ENCODE results near the gene C4orf46. TPM values are rescaled to one million over a fixed set of nuclear protein-coding genes. Genes with fewer than 3 reads are reported as not detected.
"Not testable (repeated sequence)": the region's sequence is repeated elsewhere in the genome, so short reads cannot be mapped to it uniquely, and the experiment has no call there.

Gene C4orf46
- total RNA-seq: 1 to 10 TPM; 3.3 to 4.3 TPM
- polyA plus RNA-seq: 1 to 10 TPM; 2.9 to 4.0 (median 3.0) TPM
- 5.4 to 20.9 (median 9.4) reads per million in 6 experiments for total RNA-seq

DNA sequence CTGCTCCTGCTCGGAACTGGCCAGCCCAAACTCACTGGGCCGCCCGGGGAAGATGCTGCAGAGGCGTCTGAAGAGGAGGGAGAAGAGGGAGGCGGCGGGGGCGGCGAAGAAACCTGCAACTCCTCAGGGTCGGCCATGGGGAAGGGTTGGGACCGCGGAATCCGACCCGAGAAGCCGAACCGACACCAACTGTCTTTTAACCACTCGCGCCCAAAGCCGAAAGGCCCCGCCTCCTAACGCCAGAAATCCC lies at the start of gene C4orf46:
C4orf46 (minus strand) TSS at position 223 of the 250 bp plus-strand sequence; CDS start at position 137, 86 bp downstream.
- H3K4me3 Mint-ChIP-seq: peak within 1 kb of the TSS; percentile 90 to 99 (median 96)
- no peaks in the 10 kb centered on the region for H3K27me3 Mint-ChIP-seq
- no peak for DNase-seq
- H3K4me1 Mint-ChIP-seq: peaks cover 8 to 30% (median 26%) of the 10 kb centered on the region in 4 donors
- peaks cover 0 to 3% (median 0%) of the 10 kb centered on the region in 3 donors for H3K36me3 Mint-ChIP-seq
- peak within 1 kb of the TSS; percentile 95 to 99 (median 98) for H3K27ac Mint-ChIP-seq
- ATAC-seq: no peak
- H3K9me3 Mint-ChIP-seq: no peaks in the 10 kb centered on the region
- POLR2A ChIA-PET: no interaction called here

DNA sequence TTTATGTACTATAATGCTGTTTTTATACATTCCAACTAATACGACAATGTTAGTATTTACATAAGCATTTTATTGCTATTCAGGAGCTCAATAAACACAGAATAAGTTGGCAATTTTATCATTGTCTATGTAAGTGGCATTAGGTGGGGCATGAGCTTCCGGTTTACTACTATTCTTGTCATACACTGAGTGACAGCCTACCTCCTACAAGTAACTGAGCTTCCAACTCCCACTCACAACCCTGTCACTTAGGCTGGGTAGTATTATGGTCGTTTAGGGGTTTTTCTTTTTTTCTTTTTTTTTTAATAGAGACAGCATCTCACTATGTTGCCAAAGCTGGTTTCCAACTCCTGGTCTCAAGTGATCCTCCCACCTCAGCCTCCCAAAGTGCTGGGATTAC lies 44.1 kb upstream of the C4orf46 start:
- Mint-ChIP-seq H3K27me3 (no peaks in the 10 kb centered on the region), H3K27ac (peak overlapping the region in 2 of 10 donors; percentile 3 to 44), H3K9me3 (no peaks in the 10 kb centered on the region), H3K4me1 (peaks cover 4 to 20% (median 12%) of the 10 kb centered on the region in 4 donors), H3K36me3 (peaks cover 0 to 93% (median 20%) of the 10 kb centered on the region in 3 donors), H3K4me3 (no peak overlapping the region)
- POLR2A ChIA-PET: no interaction called here
- DNase-seq (no peak), ATAC-seq (no peak)

DNA sequence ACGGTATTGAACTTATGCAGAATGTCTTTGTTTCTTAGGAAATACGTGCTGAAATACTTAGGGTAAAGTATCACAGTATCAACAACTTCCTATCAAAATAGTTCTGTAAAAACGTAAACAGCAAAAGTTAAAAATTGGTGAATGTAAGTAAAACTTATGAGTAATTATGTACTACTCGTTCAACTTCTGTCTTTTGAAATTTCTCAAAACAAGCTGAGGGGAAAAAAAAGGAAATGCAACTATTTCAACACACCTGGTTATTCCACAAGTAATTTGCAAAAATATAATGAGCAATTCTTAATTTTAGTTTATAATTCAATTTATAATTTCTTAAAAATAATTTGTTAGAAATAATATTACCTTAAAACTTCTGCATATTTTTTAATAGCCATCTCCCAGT lies 43.2 kb upstream of the C4orf46 start:
- POLR2A ChIA-PET: no interaction called here
- H3K27me3 Mint-ChIP-seq: no peaks in the 10 kb centered on the region
- no peak for ATAC-seq

DNA sequence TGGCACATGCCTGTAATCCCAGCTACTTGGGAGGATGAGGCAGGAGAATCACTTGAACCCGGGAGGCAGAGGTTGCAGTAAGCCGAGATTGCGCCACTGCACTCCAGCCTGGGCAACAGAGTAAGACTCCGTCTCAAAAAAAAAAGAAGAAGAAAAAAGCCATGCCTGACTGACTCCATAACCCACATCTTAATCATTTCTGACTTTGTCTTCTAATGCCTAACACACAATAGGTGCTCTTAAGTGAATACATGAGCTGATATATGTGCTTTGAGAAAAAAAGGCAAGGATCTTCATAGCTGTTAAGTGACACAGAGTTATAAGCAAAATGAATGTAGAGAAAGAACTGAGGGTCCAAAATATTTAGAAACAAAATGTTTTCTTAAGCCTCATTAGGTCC lies 40.9 kb upstream of the C4orf46 start:
- H3K4me3 Mint-ChIP-seq, H3K9me3 Mint-ChIP-seq, H3K27me3 Mint-ChIP-seq, POLR2A ChIA-PET, H3K4me1 Mint-ChIP-seq, DNase-seq, ATAC-seq: not testable (repeated sequence)
- Mint-ChIP-seq H3K27ac (peak overlapping the region in 2 of 10 donors; percentile 61 to 76), H3K36me3 (peaks cover 7 to 93% (median 22%) of the 10 kb centered on the region in 3 donors)

More for the DNA sequence above, 43.2 kb upstream of the C4orf46 start:
- H3K4me1 Mint-ChIP-seq: peaks cover 4 to 20% (median 9%) of the 10 kb centered on the region in 4 donors
- no peak overlapping the region for H3K4me3 Mint-ChIP-seq
- no peak overlapping the region for H3K27ac Mint-ChIP-seq
- peaks cover 2 to 94% (median 20%) of the 10 kb centered on the region in 3 donors for H3K36me3 Mint-ChIP-seq
- no peaks in the 10 kb centered on the region for H3K9me3 Mint-ChIP-seq
- DNase-seq: no peak

DNA sequence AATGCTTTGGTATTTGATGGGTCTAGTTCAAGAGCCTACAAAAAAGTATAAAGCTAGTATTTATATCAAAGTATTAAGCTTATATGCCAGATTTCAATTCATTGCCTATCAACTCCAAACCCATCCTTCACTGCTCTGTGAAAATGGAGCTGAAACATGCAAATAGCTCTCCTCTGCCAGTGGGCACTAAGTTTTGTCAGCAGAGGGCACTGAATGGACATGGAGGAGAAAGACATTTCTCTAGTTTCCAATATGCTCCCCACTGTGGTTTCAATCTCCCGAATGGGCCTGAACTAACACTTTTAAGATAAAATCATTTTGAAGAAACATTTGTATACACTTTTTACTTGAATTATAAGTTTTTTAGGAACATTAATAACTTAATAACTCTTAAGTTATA lies 39.1 kb upstream of the C4orf46 start:
- H3K27ac Mint-ChIP-seq: no peak overlapping the region
- H3K36me3 Mint-ChIP-seq: peaks cover 7 to 95% (median 20%) of the 10 kb centered on the region in 3 donors
- H3K9me3 Mint-ChIP-seq: no peaks in the 10 kb centered on the region
- no peak overlapping the region for H3K4me3 Mint-ChIP-seq
- POLR2A ChIA-PET: no interaction called here
- peaks cover 0 to 3% (median 2%) of the 10 kb centered on the region in 4 donors for H3K4me1 Mint-ChIP-seq
- no peak for ATAC-seq
- no peaks in the 10 kb centered on the region for H3K27me3 Mint-ChIP-seq
- DNase-seq: no peak

DNA sequence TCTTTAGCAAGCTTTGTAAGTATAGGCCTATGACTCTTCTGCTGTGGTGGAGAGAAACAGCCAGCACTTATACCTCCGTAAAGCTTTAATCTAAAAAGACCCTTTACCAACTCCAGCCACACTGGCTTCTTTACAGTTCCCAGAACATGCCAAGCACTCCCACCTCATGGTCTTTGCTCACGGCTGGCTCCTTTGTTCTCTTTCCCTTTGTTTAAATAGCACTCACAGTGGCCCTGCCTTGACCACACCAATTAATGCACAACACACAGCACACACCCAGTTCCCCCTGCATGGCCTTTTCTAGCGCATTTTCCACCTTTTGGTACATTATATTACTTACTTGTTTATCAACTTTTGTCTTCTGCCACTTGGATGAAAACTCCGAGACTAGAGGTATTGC lies 32.6 kb upstream of the C4orf46 start:
- Mint-ChIP-seq H3K36me3 (peaks cover 0 to 46% (median 0%) of the 10 kb centered on the region in 3 donors), H3K9me3 (no peaks in the 10 kb centered on the region)
- POLR2A ChIA-PET: no interaction called here

DNA sequence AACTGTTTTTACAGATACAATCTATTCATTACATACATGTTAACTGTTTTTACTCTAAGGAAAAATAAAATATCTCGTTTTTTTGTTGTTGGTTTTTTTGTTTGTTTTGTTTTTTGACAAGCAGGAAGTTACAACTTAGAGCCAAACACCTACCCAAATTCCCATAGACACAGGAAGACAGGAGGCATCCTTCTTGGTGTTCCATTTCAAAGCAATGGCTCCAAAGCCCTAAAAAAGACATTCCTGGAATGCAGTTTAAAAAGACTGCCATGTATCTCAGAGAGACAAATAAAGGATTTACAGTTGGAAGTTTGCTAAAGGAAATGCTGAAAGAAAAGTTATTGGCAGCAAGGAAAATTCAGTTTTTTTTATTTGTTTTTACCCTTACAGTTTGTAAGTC lies 17.1 kb upstream of the C4orf46 start:
- POLR2A ChIA-PET: no interaction called here
- Mint-ChIP-seq H3K27me3 (no peaks in the 10 kb centered on the region), H3K36me3 (peaks cover 0 to 44% (median 14%) of the 10 kb centered on the region in 3 donors), H3K27ac (no peak overlapping the region), H3K4me1 (no peaks in the 10 kb centered on the region), H3K4me3 (no peak overlapping the region), H3K9me3 (no peaks in the 10 kb centered on the region)
- DNase-seq (no peak), ATAC-seq (no peak)

More for the DNA sequence above, 32.6 kb upstream of the C4orf46 start:
- Mint-ChIP-seq H3K4me3 (no peak overlapping the region), H3K27me3 (no peaks in the 10 kb centered on the region), H3K4me1 (peaks cover 0 to 3% (median 0%) of the 10 kb centered on the region in 4 donors), H3K27ac (peak overlapping the region in 1 of 10 donors; percentile 37)
- ATAC-seq (no peak), DNase-seq (no peak)

DNA sequence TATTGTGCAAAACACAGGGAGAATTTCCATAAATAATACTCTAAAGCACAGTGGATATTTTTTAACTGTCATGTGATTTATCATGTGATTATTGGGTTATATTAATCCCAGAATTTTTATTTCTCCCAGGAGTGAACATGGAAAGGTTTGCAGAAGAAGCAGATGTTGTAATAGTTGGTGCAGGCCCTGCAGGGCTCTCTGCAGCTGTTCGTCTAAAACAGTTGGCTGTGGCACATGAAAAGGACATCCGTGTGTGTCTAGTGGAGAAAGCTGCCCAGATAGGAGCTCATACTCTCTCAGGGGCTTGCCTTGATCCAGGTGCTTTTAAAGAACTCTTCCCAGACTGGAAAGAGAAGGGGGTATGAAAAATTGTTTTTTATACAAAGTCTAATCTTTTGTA lies 10.4 kb upstream of the C4orf46 start:
- Mint-ChIP-seq H3K36me3 (peaks cover 0 to 28% (median 18%) of the 10 kb centered on the region in 3 donors), H3K27me3 (no peaks in the 10 kb centered on the region), H3K9me3 (no peaks in the 10 kb centered on the region), H3K4me3 (no peak overlapping the region), H3K4me1 (peaks cover 0 to 4% (median under 1%) of the 10 kb centered on the region in 4 donors), H3K27ac (no peak overlapping the region)
- POLR2A ChIA-PET: no interaction called here
- DNase-seq (no peak), ATAC-seq (no peak)

DNA sequence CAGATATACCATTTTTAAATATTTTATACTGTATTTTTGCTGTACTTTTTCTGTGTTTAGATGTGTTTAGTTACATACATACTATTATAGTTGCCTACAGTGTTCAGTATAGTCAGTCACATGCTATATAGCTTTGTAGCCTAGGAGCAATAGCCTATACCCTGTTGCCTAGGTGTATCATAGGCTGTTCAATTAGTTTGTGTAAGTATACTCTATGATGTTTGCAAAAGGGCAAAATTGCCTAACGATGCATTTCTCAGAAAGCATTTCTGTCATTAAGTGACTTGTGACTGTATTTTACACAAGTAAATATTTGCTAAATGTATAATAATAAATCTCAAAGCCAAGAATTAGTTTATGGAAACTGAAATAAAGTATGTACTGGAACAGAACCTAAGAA lies 9.9 kb upstream of the C4orf46 start:
- Mint-ChIP-seq H3K27ac (no peak overlapping the region), H3K4me3 (no peak overlapping the region), H3K27me3 (no peaks in the 10 kb centered on the region), H3K9me3 (no peaks in the 10 kb centered on the region), H3K36me3 (peaks cover 0 to 24% (median 18%) of the 10 kb centered on the region in 3 donors), H3K4me1 (peaks cover 3 to 9% (median 4%) of the 10 kb centered on the region in 4 donors)
- DNase-seq: no peak
- POLR2A ChIA-PET: no interaction called here
- ATAC-seq: no peak

DNA sequence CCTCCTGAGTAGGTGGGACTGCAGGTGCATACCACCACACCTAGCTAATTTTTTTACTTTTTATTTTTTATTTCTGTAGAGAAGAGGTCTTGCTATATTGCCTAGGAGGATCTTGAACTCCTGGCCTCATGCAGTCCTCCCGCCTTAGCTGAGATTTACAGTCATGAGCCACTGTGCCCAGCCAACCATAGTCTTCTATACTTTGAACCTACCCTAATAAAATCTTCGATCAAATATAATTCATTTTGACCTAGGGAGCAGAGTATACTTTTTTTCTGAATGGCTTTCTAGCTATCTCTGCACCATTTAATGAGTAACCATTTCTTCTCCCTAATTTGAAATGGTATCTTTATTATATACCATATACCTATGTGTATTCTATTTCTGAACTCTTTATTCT lies 7.1 kb upstream of the C4orf46 start:
- POLR2A ChIA-PET: interaction anchor here (0.7 kb wide), 1 partner anchor 63 kb away, joined by 4 read pairs; no protein-coding TSS in a partner anchor
- Mint-ChIP-seq H3K4me3 (no peak overlapping the region), H3K27ac (no peak overlapping the region), H3K27me3 (no peaks in the 10 kb centered on the region), H3K4me1 (peaks cover 5 to 17% (median 11%) of the 10 kb centered on the region in 4 donors), H3K36me3 (peaks cover 0 to 18% (median 10%) of the 10 kb centered on the region in 3 donors), H3K9me3 (no peaks in the 10 kb centered on the region)
- DNase-seq (no peak), ATAC-seq (no peak)

DNA sequence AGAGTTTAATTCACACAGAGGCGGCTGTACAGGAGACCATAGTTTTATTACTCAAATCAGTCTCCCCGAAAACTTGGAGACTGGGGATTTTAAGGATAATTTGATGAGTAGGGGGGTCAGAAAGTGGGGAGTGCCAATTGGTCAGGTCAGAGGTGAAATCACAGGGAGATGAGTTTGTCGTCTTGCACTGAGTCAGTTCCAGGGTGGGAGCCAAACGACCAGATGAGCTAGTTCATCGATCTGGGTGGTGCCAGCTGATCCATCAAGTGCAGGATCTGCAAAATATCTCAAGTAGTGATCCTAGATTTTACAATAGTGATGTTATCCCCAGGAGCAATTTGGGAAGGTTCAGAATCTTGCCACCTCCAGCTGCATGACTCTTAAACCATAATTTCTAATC lies 4.4 kb upstream of the C4orf46 start:
- H3K27me3 Mint-ChIP-seq: no peaks in the 10 kb centered on the region
- H3K27ac Mint-ChIP-seq: peak overlapping the region in 1 of 10 donors; percentile 56
- POLR2A ChIA-PET: no interaction called here
- peaks cover 7 to 31% (median 22%) of the 10 kb centered on the region in 4 donors for H3K4me1 Mint-ChIP-seq
- DNase-seq (no peak), ATAC-seq (no peak)
- H3K9me3 Mint-ChIP-seq: no peaks in the 10 kb centered on the region
- no peak overlapping the region for H3K4me3 Mint-ChIP-seq
- H3K36me3 Mint-ChIP-seq: peaks cover 0 to 12% (median 5%) of the 10 kb centered on the region in 3 donors

DNA sequence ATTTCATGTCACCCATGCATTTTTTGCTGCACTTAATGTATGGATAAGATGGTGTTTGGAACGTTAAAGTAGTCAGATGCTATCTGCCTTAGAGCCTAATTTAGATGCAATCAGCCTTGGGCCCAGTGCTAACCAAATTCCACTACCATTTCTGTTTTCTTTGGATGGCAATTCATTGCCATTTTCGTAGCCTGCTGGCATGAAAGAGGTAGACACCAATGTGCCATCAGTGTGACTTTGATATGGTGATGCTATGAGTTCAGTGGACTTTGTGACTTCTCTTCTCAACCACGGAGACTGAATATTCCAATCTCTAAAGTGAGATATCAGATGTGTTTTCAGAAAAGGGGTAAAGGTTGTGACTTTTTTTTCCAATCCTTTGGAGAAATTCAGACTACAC lies 1.9 kb upstream of the C4orf46 start:
- no peaks in the 10 kb centered on the region for H3K9me3 Mint-ChIP-seq
- ATAC-seq (no peak), DNase-seq (no peak)
- POLR2A ChIA-PET: interaction anchor here (0.8 kb wide), 1 partner anchor 7 kb away, joined by 3 read pairs; no protein-coding TSS in a partner anchor
- peak overlapping the region in 4 of 10 donors; percentile 6 to 92 (median 23) for H3K4me3 Mint-ChIP-seq
- peaks cover 0 to 3% (median 0%) of the 10 kb centered on the region in 3 donors for H3K36me3 Mint-ChIP-seq
- H3K4me1 Mint-ChIP-seq: peaks cover 11 to 39% (median 30%) of the 10 kb centered on the region in 4 donors
- H3K27me3 Mint-ChIP-seq: no peaks in the 10 kb centered on the region
- H3K27ac Mint-ChIP-seq: peak overlapping the region in 1 of 10 donors; percentile 9

DNA sequence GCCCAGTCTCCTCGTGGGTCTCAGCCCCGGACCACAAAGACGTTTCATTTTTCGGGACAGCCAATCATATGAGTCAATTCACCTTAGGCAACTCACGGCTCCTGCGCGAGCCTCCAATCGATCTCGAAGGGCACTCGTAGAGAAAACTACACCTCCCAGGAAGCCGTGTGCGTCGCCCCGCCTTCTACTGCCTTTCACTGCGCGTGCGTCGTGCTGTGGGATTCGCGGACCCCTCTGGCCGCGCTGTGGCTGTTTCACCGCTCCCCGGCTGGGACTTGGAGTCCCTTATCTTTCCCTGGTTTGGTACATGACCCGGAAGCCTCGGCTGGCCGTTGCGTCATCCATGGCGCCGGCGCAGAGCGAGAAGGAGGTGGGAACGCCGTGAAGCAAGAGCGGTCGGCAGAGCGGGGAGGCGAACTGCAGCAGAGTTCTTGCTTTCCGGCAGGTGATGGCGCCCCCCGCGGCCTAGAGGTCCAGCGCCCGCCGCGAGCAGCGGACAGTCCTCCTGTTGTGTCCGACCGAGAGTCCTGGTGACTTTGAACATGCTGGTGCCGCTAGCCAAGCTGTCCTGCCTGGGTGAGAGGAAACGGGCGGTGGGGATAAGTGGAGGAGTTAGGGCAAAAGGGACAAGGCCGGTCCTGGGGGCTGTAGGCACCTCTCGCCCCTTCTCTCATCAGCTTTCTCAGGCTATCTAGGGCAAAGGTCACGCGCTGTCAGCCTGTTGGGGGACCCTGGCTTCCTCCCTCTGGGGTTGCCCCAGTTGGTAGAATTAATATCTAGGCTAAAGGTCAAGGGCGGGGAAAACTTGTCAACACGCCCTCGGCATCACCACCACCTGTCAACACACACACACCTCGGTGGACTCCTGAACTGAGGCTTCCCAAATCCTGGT lies 474 bp upstream of the C4orf46 start, which contains the start of gene ETFDH:
ETFDH (plus strand) TSS at position 382 of the 892 bp plus-strand sequence; CDS start at position 543, 161 bp downstream.
- DNase-seq (peak; percentile 91 to 99 (median 99)), ATAC-seq (peak; percentile 84 to 88)
- POLR2A ChIA-PET: no interaction called here
- Mint-ChIP-seq H3K27me3 (no peaks in the 10 kb centered on the region), H3K9me3 (no peaks in the 10 kb centered on the region), H3K4me1 (peaks cover 11 to 36% (median 30%) of the 10 kb centered on the region in 4 donors), H3K4me3 (peak within 1 kb of the TSS; percentile 90 to 99 (median 96)), H3K27ac (peak within 1 kb of the TSS; percentile 95 to 99 (median 98)), H3K36me3 (peaks cover 0 to 3% (median 0%) of the 10 kb centered on the region in 3 donors)

All from naive thymus-derived CD8-positive, alpha-beta T cell (primary cell).